Activated T-helper 9 cell treated with anti-CD3 and anti-CD28 coated beads, Interleukin-2, amount 50 U/mL, for 16 hours (primary cell): ENCODE data around the gene TUBGCP6.
A peak's percentile ranks its signal among the peaks of the same experiment; 100 is the strongest.
"Not testable (repeated sequence)": the region's sequence is repeated elsewhere in the genome, so short reads cannot be mapped to it uniquely, and the experiment has no call there.

Experiments
- DNase-seq: peaks from one replicate; pipeline ENCODE4 v3.0.0-alpha.2; 2020; ENCODE audit warnings: low read depth

TUBGCP6 gene

DNA sequence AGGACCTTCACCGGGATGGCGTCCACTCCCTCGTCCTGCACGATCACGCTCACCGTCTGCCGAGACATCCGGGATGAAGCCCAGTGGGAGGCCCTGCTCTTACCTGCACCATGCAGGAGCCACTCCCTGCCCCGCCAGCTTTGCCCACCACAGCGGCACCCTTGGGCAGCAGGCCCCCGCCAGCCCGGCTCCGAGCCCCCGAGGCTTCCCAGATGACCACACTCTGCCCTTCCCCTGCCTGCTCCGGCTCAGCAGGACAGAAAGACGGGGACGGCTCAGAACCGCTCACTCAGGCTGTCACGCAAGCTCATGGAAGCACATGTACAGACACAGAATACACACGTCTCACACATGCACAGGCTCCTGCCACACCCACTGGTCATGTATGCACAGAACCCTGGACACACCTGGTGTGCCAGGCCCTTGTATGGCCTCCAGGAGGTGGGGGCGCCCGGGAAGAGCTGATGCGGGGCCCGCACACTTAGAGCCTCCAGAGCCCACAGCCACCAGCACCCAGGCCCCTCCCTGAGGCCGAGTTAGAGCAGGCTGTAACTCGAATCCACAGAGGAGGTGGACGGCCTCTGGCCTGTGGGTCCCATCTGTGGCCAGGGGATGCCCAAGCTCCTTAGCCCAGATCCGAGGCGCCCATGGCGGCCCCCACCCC lies 34.3 kb upstream of the TUBGCP6 start:
- DNase-seq = no peak

DNA sequence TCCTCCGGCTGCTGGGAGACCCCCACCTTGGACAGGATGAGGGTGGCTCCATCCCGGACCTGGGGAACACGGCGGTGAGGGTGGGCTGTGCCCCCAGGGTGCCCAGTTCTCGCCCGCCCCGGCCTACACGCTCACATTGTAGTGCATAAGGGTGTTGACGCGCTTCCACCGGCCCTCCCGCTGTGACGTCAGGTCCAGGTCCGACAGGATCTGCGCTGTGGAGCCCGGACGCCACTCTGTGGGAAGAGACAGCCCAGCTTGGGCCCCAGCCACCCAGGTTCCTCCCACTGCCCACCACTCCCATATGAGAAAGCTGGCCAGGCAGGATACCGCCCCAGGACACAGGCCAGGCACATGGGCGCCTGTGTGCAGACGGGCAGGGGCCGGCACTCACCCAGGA lies 33.6 kb upstream of the TUBGCP6 start:
- DNase-seq = no peak

DNA sequence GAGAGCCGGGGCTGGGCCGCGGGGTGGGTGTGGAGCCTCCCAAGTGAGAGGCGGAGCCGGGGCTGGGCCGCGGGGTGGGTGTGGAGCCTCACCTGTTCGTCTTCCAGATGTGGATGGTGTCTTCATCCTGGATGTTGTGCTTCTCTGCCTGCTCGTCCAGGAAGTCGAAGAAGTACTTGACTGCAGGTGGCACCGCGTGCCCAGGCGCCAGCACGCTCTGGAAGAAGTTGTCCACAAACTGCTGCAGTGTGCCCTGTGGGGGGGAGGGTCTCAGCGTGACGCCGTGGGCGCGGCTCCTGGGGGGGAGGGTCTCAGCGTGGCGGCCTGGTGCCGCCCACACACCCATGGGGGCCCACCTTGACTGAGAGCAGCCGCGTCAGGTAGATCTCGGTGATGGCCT lies 32.9 kb upstream of the TUBGCP6 start:
- no peak for DNase-seq

DNA sequence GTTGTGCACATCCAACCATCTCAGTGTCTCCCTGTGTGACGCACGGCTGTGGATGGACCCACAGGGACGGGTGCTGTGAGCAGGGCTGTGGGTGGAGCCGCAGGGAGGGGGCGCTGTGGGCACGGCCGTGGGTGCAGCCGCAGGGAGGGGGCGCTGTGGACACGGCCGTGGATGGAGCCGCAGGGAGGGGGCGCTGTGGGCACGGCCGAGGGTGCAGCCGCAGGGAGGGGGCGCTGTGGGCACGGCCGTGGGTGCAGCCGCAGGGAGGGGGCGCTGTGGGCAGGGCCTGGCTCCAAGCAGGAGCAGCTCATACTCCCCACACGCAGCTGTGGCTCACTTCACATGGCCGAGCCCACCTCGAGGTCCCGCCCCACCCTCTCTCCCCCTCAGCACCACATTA lies 31.3 kb upstream of the TUBGCP6 start:
- peak; percentile 9 for DNase-seq

DNA sequence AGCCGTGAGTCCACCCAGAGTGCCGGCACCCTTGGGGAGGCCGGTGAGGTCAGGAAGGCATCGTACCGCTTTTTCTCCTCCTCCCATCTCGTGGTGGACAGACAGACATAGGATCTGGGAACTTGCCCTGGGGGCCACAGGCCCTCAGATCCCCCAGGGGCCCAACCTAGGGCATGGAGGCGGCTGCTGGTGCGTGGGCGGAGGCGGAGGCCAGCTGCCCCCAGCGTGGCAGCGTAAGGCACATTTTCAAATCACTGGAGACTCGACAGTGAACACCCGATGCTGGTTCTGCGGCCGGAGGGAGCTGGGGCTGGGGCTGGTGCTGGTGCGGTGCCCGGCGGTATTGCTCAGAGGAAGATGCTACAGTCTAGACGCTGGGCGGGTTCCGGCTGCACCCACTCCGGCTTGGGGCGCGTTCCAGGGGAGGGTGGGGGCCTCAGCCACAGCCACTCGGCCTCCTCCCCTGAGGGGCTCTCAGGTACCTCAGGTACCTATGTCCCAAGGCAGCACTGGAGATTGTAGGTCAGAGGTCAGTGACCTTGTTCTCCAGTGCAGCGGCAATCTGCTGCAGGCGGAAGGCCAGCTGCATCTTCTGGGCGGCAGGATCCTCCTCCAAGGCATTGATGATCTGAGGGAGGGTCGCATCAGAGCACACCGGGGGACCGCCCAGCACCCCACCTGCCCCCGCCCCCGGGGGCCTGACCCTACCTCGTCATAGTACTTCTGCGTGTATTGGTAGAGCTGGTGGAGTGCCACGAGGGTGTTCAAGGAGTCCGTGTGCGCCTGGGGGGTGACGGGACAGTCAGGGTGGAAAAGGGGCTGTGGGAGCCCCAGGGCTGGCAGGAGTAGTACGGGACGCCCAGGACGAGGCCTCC lies 30.6 kb upstream of the TUBGCP6 start:
- DNase-seq = no peak

DNA sequence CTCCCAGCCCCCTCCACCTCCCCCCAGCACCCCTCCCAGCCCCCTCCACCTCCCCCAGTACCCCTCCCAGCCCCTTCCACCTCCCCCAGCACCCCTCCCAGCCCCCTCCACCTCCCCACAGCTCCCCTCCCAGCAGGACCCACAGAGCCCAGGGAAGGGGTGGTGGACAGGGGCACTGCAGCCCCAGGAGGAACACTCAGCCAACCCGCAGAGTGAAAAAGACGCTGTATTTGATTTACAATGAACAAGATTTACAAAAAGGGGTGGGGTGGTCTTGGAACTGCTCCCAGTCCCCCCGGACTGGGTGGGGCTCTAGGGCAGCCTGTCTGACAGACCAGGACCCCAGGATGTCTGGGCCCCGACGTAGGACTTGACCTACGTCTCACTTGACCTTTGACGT lies 29.9 kb upstream of the TUBGCP6 start:
- DNase-seq = no peak

DNA sequence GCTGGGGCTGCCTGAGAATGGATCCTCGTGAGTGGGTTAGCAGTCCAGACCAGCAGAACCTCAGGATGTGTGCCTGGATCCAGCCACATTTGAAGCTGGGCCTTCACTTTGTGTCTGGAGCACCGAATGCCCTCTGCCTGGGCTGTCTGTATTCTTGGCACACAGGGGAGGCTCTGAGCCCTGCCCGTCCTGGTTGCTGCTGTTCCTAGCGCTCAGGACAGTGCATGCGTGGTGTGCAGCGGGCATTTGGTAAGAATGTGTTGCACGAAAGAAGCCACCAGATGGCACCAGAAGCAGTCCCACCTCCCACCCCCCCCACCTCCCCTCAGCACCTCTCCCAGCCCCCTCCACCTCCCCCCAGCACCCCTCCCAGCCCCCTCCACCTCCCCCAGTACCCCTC lies 29.5 kb upstream of the TUBGCP6 start:
- DNase-seq = no peak

DNA sequence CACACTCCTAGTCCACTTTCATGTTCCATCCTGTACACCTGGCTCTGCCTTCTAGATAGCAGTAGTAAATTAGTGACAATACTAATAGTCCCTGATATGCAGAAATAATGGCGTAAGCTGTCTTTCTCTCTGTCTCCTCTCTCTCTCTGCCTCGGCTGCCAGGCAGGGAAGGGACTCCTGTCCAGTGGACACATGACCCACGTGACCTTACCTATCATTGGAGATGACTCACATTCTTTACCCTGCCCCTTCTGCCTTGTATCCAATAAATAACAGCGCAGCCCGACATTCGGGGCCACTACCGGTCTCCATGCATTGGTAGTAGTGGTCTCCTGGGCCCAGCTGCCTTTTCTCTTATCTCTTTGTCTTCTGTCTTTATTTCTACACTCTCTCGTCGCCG lies 29.0 kb upstream of the TUBGCP6 start:
- DNase-seq = not testable (repeated sequence)

DNA sequence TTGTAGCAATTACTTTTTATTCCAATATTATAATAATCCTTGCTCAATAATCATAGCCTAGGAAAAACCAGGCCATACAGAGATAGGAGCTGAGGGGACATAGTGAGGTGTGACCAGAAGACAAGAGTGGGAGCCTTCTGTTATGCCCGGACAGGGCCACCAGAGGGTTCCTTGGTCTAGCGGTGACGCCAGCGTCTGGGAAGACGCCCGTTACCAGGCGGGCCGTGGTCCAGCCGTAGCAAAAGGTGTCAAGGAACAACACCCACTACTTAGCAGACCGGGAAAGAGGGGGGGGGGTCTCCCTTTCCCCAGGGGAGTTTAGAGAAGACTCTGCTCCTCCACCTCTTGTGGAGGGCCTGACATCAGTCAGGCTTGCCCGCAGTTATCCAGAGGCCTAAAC lies 28.5 kb upstream of the TUBGCP6 start:
- DNase-seq = not testable (repeated sequence)

DNA sequence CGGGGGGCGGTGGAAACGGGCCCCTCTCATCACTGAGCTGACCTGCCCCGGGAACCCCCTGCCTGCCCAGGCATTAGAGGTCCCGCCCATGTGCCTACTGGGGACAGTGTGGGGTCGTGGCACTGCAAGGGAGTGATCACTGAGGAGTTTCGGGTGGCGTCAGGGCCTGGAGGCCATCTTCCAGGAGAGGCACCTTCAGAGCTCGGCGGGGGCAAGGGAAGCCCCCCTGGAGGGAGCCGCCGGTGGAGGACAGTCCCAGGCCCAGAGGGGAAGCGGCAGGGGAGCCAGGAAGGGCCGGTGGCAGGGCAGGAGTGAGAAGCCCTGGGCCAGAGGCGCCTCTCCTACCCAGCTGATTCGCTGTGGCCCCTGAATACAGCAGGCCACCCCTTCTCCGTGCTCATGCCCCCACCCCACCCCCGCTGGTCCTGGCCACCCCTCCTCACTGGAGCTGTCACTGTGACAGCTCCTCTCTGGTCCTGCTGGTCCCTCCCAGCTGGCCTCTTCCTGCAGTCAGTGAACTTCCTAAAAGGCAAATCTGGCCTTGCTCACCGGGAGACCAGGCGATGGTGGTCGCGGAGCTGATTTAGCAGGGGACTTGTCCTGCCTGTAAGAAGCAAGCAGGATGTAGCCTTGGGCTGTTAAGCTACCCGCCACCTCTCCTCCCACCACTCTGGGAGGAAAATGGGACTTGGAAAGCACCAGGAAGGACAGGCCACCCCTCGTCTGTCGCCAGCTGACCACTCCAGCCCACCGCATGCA lies 27.4 kb upstream of the TUBGCP6 start:
- DNase-seq = no peak

DNA sequence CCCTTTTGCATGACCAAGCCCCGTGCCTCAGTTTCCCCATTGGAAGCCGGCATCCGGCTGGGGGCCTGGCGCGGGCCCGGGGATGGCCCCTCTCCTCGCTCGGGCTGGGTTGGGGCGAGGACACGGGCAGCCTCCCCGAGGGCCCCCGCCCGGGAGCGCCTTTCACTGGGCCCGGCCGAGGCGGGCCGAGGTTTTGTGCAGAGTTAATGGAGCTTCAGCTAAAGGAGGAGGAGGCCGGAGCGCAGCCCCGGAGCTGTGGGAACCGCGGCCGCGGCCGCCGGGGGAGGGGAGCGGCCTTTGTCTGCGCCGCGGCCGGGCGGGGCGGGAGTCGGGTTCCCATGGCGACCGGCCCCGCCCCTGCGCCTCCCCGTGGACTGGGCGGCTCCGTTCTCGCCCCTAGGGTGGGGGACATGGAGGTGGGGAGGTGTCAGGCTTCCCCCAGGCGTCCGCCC lies 26.7 kb upstream of the TUBGCP6 start:
- DNase-seq = peak; percentile 57

DNA sequence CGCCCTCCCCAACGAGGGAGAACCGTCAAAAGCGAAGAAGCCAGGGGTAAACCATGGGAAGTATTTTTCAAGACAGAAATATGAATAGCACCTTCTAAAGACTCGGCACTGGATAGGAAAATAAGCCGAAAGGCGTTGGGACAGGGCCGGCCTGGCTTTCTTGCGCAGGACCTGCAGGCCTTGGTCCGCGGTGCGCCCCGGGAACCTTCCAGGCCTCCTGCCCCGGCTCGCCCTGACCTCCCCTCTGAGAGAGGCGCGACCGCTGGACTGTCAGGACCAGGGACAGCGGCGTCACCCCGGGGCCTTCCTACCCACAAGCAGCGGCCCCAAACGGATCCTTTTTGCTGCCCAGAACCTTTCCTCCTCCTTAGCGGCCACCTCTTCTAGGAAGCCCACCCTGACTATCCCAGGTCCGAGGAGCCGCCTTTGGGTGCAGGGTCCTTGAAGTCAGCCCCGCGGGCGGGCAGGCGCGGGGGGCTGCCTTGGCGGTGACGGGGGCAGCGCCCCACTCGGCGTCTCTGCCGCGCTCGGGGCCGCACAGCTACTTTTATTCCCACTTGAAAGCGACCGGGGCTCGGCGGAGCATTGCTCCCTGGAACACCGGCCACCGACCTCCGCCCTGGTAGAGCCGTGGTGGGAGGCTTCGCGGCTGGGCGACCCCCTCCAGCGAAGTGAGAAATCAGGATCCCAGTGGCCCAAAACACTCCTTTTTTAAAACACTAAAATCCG lies 26.0 kb upstream of the TUBGCP6 start:
- peak; percentile 46 for DNase-seq

DNA sequence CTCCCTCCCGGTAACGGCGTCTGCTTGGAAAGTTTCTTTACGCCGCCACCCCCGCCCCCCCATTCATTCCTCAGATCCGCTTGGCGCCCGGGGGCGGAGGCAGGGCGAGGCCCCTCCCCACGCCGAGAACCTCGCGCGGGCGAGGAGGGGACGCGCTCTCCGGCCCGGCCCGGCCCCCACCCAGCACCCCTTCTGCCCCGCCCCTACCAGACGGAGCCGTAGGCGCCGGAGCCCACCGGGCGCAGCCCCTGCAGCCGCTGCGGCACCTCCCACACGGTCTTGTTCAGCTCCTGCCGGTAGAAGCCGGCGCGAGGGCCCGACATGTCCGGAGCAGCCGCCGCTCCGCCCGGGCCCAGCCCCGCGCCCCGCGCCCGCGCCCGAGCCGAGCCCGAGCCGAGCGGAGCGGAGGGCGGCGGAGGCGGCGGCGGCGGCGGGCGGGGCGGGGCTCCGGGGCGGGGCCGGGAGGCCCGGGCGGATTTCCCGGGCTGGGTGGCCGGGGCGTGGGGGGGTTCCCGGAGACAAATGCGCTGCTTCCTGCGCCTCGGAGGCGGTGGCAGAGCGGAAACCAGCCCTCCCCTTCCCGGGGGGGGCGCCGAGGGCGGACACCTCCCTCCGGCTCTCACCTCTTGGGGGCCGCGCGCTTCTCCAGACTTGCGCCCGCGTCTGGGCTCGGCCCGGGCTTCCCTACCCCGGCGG lies 25.3 kb upstream of the TUBGCP6 start, which contains the start of gene MAPK11:
MAPK11 (minus strand) TSS at position 411 of the 696 bp plus-strand sequence; CDS start at position 323, 88 bp downstream.
- peak; percentile 64 for DNase-seq

DNA sequence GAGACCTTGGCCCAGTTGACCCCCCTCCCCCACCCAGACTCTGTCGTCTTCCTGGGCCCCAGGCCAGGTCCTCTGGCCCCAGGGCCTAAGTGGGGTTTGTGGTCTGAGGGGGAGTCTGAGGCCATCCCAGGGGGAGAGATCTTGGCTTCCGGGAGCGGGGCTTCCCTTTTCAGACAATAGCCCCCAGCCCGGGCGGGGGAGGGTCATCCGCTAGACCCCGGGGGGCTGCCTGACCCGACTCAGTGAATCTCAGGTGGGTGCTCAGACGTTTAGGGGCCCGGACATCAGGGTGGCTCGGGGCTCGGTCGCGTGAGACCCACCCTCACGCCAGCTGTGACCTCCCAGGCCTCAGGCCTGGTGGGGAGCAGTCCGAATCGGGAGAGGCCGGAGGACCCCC lies 24.7 kb upstream of the TUBGCP6 start:
- no peak for DNase-seq

DNA sequence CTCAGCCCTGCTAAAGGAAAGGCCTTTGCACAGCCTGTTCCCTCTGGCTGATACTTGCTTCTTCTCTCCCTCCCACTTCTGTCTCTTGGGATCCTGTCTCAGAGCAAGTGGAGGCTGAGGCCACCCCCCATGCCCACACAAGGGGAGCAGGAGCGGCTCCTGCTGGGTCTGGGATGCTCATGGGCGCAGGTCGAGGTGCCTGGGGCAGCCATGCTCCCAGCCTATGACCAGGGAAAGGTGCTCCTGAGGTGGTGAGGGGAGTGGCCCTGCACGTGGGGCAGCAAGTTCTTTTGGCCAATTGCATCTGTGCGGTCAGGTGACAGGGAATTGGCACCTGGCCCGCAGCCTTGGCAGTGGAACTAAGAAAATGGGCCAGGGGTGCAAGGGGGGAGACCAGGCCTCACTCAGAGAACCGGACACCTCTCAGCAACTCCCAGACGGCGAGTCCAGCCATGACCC lies 23.9 kb upstream of the TUBGCP6 start:
- DNase-seq = no peak

DNA sequence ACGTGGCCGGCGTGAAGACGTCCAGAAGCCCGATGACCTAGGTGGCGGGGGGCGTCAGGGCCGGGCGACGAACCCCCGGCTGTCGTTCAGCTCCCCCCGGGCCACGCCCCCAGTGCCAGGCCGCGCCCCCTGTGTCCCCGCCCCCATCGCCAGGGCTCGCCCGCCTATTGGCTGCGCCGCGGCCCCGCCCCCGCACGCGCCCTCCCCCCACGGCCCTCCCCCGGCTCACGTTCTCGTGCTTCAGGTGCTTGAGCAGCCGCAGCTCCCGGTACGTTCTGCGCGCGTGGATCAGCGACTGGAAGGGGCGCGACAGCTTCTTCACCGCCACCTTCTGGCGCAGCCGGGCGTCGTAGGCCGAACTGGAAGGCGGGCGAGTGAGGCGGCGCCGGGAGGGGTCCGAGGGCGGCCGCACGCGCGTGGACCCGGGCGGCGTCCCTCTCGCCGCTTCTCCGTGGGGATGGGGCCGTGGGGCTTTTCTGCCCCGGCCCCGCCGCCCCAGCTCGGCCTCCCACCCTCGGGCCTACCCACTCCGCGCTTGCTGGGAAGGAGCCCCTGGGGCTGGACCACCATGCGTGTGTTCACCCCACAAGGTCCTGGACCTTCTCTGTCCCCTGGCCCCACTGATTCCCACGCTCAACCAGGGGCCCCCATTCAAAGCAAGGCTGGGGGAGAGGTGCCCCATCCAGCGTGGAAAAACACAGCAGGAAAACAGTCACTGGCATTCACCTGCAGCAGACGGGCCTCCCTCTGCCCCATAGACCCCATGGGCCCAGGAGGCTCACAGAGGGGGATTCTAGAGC lies 23.0 kb upstream of the TUBGCP6 start:
- DNase-seq = peak; percentile 36

DNA sequence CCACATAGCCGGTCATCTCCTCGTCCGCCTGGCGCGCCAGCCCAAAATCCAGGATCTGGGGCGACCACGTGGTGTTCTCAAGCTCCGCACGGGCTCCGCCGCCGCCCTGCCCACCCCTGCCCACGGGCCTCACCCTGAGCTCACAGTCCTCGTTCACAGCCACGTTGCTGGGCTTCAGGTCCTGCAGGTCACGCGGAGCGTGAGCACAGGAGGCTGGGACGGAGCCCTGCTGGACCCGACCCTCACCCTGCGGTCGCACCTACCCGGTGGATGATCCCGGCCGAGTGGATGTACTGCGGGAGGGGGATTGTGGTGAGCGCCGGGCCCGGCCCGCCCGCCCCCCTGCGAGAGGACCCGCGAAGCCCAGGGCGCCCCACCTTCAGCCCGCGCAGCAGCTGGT lies 22.2 kb upstream of the TUBGCP6 start:
- DNase-seq = no peak

DNA sequence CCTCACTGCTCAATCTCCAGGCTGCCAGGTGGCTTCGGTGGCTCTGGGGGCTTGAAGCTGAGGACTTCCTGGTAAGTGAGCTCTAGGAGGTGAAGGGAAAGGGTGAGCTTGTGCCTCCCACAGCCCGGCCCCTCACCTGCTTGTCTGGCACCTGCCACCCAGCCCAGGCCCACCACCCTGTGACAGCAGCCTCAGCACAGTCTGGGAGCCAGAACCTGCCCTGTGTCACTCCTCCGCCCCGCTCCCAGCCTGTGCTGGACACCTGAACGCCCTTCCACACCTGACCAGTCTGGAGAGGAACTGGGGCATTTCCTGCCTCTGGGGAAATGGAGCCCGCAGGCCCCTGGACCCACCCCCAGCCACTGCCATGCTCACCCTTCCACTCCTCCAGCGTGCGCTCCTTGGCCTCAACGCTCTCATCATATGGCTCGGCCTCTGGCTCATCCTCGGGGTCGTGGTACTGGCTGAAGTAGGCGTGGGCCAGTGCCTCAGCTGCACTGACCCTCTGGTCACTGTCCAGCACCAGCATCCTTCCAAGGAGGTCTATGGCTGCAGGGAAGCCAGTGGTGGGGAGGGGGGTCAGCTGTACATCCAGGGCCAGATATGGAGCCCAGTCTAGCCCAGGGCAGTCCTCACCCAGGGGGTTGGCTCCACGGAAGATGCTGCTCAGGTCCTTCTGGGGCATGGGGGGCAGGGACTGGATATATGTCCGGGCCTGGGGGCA lies 20.3 kb upstream of the TUBGCP6 start:
- no peak for DNase-seq

DNA sequence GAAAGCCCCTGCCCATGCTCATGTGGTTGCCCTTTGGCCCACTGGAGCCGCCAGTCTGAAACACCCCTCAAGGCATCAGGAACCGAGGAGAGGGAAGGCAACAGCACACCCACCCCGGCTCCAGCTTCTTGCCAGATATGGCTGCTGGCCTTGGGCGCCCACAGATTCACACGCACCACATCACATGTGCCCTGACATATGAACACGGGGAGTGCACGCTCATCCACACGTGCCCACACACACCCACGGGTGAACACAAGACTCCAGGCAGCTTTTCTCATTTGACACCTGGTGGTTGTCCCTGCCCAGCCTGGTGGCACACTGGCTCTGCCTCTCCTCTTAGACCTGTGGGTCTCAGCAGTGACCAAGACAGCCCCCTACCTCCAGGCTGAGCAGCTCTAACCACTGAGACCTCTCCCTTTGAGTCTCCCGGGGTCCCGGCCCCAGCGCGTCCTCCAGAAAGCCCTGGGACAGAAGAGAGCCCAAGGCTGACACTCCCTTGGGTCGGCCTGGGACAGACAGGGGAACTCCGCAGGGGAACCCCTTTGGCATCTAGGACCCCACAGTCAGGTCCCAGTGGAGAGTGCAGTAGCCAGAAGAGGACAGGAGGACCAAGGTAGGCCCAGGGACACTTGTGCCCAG lies 19.4 kb upstream of the TUBGCP6 start:
- no peak for DNase-seq
